ENCODE measurements around the gene S100A8.
A peak's percentile ranks its signal among the peaks of the same experiment; 100 is the strongest.
"Not testable (repeated sequence)": the region's sequence is repeated elsewhere in the genome, so short reads cannot be mapped to it uniquely, and the experiment has no call there.

The S100A8 gene

GRCh38 chr1:153352523-153352922 is 38.4 kb downstream of the S100A8 start:
- TF ChIP-seq, protein P1, sequence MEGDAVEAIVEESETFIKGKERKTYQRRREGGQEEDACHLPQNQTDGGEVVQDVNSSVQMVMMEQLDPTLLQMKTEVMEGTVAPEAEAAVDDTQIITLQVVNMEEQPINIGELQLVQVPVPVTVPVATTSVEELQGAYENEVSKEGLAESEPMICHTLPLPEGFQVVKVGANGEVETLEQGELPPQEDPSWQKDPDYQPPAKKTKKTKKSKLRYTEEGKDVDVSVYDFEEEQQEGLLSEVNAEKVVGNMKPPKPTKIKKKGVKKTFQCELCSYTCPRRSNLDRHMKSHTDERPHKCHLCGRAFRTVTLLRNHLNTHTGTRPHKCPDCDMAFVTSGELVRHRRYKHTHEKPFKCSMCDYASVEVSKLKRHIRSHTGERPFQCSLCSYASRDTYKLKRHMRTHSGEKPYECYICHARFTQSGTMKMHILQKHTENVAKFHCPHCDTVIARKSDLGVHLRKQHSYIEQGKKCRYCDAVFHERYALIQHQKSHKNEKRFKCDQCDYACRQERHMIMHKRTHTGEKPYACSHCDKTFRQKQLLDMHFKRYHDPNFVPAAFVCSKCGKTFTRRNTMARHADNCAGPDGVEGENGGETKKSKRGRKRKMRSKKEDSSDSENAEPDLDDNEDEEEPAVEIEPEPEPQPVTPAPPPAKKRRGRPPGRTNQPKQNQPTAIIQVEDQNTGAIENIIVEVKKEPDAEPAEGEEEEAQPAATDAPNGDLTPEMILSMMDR (IDR thresholded peaks at IDR 0.05; ENCODE audit: insufficient read depth, missing control alignments) = peak; percentile 98
- FAIRE-seq (peak; percentile 38), DNase-seq (ENCODE audit: insufficient read length, low spot score) (peak; percentile 73)

DNA sequence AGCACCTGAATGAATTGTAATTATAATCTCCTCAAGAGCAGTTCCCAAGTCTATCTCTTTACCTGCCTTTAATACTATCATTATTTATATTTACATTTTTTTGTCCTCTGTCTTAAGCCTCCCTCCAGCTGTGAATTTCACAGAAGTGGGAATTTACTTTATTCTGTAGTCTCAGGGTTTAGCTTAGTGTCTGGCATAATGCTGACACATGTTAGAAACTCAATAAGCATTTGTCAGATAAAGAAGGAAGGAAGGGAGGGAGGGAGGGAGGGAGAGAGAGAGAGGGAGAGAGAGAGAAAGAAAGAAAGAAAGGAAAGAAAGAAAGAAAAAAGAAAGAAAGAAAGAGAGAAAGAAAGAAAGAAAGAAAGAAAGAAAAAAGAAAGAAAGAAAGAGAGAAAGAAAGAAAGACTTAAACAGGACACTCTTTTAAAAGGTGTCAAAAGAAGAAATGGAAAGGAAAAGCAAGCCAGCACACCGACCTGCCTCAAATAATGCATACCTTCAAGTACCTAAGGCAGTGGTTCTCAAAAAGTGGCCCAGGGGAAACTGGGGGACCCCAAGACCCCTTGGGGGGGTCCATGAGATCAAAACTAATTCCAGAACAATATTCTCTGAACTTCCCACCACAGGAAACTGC is 40.4 kb downstream of the S100A8 start:
- TF ChIP-seq, protein P1 (IDR thresholded peaks at IDR 0.05; ENCODE audit: insufficient read depth, missing control alignments) = no peak
- DNase-seq (ENCODE audit: insufficient read length, low spot score) (no peak), FAIRE-seq (no peak)

- TF ChIP-seq, protein P1 (IDR thresholded peaks at IDR 0.05; ENCODE audit: insufficient read depth, missing control alignments) = no peak
- DNase-seq (ENCODE audit: insufficient read length, low spot score) (no peak), FAIRE-seq (no peak)
These were observed 41.2 kb downstream of the S100A8 start for GRCh38 chr1:153349363-153350320.

DNA sequence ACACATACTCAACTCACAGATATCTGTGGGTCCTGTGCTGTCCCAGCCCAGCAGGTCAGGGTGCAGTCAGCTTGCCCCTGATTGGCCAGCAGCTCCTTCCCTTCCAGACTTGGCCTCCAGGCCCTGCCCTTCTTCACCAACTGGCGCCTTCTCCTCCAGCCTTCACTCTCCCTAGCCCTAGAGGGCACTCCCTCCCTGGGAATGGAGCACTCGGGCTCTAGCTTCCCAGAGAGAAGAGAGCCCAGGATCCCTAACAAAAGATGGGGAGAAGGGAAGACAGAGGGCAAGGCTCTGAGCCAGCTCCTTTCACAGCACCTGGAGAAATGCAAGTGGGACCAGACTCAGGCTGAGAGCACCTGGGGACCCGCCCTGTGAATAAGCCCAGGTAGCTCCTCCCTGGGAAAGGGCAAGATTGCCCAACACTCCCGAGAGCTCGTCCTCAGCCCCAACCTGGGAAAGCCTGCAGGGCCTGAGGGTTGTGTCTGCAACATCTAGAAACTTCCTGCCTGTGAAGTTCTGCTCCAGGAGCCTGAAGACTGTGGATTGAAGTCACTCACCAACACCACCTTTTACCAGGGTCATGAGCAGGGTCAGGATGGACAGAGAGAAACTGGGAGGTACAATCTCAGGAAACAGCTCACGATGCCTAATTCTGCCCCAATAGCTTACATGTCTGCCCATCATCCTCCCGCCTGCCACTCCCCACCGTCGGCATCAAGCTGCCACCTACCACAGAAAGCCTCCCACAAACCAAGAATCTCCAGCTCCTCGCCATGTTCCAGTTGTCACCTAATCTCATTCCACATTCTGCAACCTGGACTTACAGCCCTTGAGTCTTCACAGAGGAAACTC is 42.1 kb downstream of the S100A8 start, which contains the start of gene PGLYRP4:
Gene PGLYRP4 (minus strand): TSS at position 331 of the 852 bp plus-strand sequence. CDS start 909 bp downstream, outside the sequence.
- DNase-seq (ENCODE audit: insufficient read length, low spot score) = no peak
- FAIRE-seq = no peak
- TF ChIP-seq, protein P1 (IDR thresholded peaks at IDR 0.05; ENCODE audit: insufficient read depth, missing control alignments) = no peak

DNA sequence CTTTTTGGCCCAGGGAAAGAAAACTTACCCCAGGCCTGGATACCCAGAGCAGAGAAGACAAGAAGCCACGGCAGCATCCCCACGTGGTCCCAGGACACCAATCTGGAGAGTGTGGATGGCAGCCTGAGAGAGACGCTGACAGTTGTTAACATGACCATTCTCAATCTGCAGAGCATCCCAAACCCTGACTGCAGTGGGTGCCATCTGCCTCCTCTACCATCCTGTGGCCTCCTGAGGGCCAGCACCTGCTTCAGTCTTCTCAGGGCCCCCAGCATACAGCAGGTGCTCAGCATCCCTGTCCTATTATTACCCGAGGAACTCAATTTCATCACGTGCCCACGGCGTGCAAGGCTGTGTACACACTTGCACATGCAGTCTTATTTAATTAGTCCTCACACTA is 43.0 kb downstream of the S100A8 start:
- no peak for FAIRE-seq
- no peak for DNase-seq (ENCODE audit: insufficient read length, low spot score)
- TF ChIP-seq, protein P1 (IDR thresholded peaks at IDR 0.05; ENCODE audit: insufficient read depth, missing control alignments) = no peak

GRCh38 chr1:153347049-153347448 is 43.8 kb downstream of the S100A8 start:
- FAIRE-seq = not testable (repeated sequence)

More at GRCh38 chr1:153347049-153347448, 43.8 kb downstream of the S100A8 start:
- DNase-seq (ENCODE audit: insufficient read length, low spot score) = not testable (repeated sequence)

All from D721Med (cell line).